ENCODE data around the gene STUM. TPM values are rescaled to one million over a fixed set of nuclear protein-coding genes. Genes with fewer than 3 reads are reported as not detected.

The STUM gene
- total and polyA plus RNA-seq, 10 of the 15 experiments (the other 5 are each of a cell fraction or from before 2014, with no cell fraction given) = under 0.01 to 0.15 (median 0.09) TPM; not detected in 5

GRCh38 chr1:226626577-226626956, 78.0 kb downstream of the STUM start:
- WGBS (ENCODE audit: insufficient coverage, insufficient replicate concordance, low lambda C conversion rate, missing lambda C conversion rate) = 2% methylated on average over 11 of the region's 11 CpGs
- Histone ChIP-seq H3K79me2 (ENCODE audit: control insufficient read depth, insufficient read depth, low read length) (no peaks in the 10 kb centered on the region), H3K9me3 (replicated peaks; ENCODE audit: control insufficient read depth, insufficient read depth, low read length) (no peaks in the 10 kb centered on the region; the same call in 2 of the 3 replicates), H2AFZ (ENCODE audit: control insufficient read depth, low read depth, low read length) (peak overlapping the region; percentile 60), H4K20me1 (ENCODE audit: control insufficient read depth, insufficient read depth) (no peaks in the 10 kb centered on the region), H3K27me3 (replicated peaks in 1 of 2; ENCODE audit: control insufficient read depth in 2 of 2, insufficient read depth in 2 of 2, low read length in 1 of 2) (no peaks in the 10 kb centered on the region), H3K4me3 (no peak overlapping the region), H3K36me3 (ENCODE audit: control insufficient read depth in 2 of 2, insufficient read depth in 2 of 2, low read length in 1 of 2) (no peaks in the 10 kb centered on the region), H3K4me2 (ENCODE audit: control insufficient read depth, insufficient read depth) (peak overlapping the region; percentile 14; the same call in 1 of the 2 replicates), H3K27ac (ENCODE audit: control insufficient read depth, insufficient read depth) (no peak overlapping the region), H3K9ac (ENCODE audit: control insufficient read depth, insufficient read depth, low read length) (no peak overlapping the region), H3K4me1 (ENCODE audit: control insufficient read depth, insufficient read depth, low read length) (peaks cover 6% of the 10 kb centered on the region)
- ChIA-PET SMC1A (ENCODE audit: uncharacterized antibody, unreplicated experiment) (interaction anchor here (0.6 to 1.6 kb wide), 9 partner anchors 9 to 286 kb away, joined by 3 to 6 read pairs (median 4); no protein-coding TSS in a partner anchor), CTCF (interaction anchor here (0.6 to 3.3 kb wide), 33 partner anchors 8 to 542 kb away, joined by 3 to 37 read pairs (median 4); partner anchors contain the start of gene ITPKB), RAD21 (ENCODE audit: unreplicated experiment) (interaction anchor here (0.6 to 1.2 kb wide), 13 partner anchors 9 to 313 kb away, joined by 3 to 22 read pairs (median 4); partner anchors contain the start of genes COQ8A and ITPKB), POLR2A (no interaction called here)
- in situ Hi-C loops (cut with MboI) (no loop called here), intact Hi-C loops (cut with micrococcal nuclease; ENCODE audit: unreplicated experiment) (loop anchor here (2.0 kb wide), 1 partner anchor 202 kb away; no protein-coding TSS in a partner anchor)
- ATAC-seq (peak; percentile 93), FAIRE-seq (peak; percentile 70), DNase-seq (ENCODE audit: low read depth, low spot score) (peak; percentile 27)
- no TSS peak for BruUV-seq (replicated peaks)
- peak; percentile 91 to 93 for TF ChIP-seq BHLHE40 (IDR thresholded peaks at IDR 0.05; ENCODE audit: borderline replicate concordance in 1 of 2, low read depth in 2 of 2, low read length in 1 of 2)
- peak; percentile 54; the same call in 1 of the 2 replicates for TF ChIP-seq CBX5 (IDR thresholded peaks at IDR 0.05; ENCODE audit: low read depth)
- TF ChIP-seq, protein P1, sequence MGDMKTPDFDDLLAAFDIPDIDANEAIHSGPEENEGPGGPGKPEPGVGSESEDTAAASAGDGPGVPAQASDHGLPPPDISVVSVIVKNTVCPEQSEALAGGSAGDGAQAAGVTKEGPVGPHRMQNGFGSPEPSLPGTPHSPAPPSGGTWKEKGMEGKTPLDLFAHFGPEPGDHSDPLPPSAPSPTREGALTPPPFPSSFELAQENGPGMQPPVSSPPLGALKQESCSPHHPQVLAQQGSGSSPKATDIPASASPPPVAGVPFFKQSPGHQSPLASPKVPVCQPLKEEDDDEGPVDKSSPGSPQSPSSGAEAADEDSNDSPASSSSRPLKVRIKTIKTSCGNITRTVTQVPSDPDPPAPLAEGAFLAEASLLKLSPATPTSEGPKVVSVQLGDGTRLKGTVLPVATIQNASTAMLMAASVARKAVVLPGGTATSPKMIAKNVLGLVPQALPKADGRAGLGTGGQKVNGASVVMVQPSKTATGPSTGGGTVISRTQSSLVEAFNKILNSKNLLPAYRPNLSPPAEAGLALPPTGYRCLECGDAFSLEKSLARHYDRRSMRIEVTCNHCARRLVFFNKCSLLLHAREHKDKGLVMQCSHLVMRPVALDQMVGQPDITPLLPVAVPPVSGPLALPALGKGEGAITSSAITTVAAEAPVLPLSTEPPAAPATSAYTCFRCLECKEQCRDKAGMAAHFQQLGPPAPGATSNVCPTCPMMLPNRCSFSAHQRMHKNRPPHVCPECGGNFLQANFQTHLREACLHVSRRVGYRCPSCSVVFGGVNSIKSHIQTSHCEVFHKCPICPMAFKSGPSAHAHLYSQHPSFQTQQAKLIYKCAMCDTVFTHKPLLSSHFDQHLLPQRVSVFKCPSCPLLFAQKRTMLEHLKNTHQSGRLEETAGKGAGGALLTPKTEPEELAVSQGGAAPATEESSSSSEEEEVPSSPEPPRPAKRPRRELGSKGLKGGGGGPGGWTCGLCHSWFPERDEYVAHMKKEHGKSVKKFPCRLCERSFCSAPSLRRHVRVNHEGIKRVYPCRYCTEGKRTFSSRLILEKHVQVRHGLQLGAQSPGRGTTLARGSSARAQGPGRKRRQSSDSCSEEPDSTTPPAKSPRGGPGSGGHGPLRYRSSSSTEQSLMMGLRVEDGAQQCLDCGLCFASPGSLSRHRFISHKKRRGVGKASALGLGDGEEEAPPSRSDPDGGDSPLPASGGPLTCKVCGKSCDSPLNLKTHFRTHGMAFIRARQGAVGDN (IDR thresholded peaks at IDR 0.05) = peak; percentile 61; the same call in 1 of the 2 replicates
- TF ChIP-seq SPI1 (IDR thresholded peaks at IDR 0.05; ENCODE audit: borderline replicate concordance, insufficient read depth, low read depth, low read length) = no peak
- peak; percentile 66 for TF ChIP-seq RAD51 (IDR thresholded peaks at IDR 0.05)
- TF ChIP-seq CREM (IDR thresholded peaks at IDR 0.05; ENCODE audit: low read depth) = peak; percentile 37; the same call in 1 of the 2 replicates
- TF ChIP-seq MAX (IDR thresholded peaks at IDR 0.05; ENCODE audit: low read depth, low read length) = peak; percentile 83
- TF ChIP-seq CHD2 (IDR thresholded peaks at IDR 0.05; ENCODE audit: borderline replicate concordance, low read depth, low read length) = no peak
- peak; percentile 75 for TF ChIP-seq MEF2A (IDR thresholded peaks at IDR 0.05; ENCODE audit: insufficient read depth, low read depth, low read length)
- TF ChIP-seq TCF3 (IDR thresholded peaks at IDR 0.05; ENCODE audit: borderline replicate concordance, insufficient read depth, low read depth, low read length) = peak; percentile 24; the same call in 1 of the 2 replicates
- TF ChIP-seq EZH2 (IDR thresholded peaks at IDR 0.05; ENCODE audit: borderline replicate concordance, control insufficient read depth, low read depth, low read length) = no peak
- peak; percentile 79 to 97 (median 97) for TF ChIP-seq CTCF (IDR thresholded peaks at IDR 0.05 in 2 of 3, conservative IDR thresholded peaks at IDR 0.05 in 1 of 3; ENCODE audit: control insufficient read depth in 2 of 3, extremely low read depth in 1 of 3, insufficient read depth in 1 of 3, low read depth in 3 of 3, low read length in 3 of 3)
- TF ChIP-seq FOXM1 (IDR thresholded peaks at IDR 0.05; ENCODE audit: low read depth, low read length) = peak; percentile 61; the same call in 1 of the 2 replicates
- 0 out of 2 replicates have a peak, but pooled peaks have one; percentile 26 for TF ChIP-seq ZNF384 (IDR thresholded peaks at IDR 0.05; ENCODE audit: borderline replicate concordance, low read depth, low read length)
- no peak for TF ChIP-seq SP1 (IDR thresholded peaks at IDR 0.05; ENCODE audit: low read depth, low read length)
- TF ChIP-seq NR2F1 (conservative IDR thresholded peaks at IDR 0.05) = peak; percentile 31; the same call in 1 of the 2 replicates
